HG03139 (cell line): Measurements from ENCODE around the gene SLC25A11.
A peak's percentile ranks its signal among the peaks of the same experiment; 100 is the strongest.

Experiments
- ATAC-seq: cut with Tn5 transposase; IDR thresholded peaks from one replicate; pipeline ENCODE4 v1.9.1; 2021; ENCODE audit not compliant: unreplicated experiment

The SLC25A11 gene, protein sequence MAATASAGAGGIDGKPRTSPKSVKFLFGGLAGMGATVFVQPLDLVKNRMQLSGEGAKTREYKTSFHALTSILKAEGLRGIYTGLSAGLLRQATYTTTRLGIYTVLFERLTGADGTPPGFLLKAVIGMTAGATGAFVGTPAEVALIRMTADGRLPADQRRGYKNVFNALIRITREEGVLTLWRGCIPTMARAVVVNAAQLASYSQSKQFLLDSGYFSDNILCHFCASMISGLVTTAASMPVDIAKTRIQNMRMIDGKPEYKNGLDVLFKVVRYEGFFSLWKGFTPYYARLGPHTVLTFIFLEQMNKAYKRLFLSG

DNA sequence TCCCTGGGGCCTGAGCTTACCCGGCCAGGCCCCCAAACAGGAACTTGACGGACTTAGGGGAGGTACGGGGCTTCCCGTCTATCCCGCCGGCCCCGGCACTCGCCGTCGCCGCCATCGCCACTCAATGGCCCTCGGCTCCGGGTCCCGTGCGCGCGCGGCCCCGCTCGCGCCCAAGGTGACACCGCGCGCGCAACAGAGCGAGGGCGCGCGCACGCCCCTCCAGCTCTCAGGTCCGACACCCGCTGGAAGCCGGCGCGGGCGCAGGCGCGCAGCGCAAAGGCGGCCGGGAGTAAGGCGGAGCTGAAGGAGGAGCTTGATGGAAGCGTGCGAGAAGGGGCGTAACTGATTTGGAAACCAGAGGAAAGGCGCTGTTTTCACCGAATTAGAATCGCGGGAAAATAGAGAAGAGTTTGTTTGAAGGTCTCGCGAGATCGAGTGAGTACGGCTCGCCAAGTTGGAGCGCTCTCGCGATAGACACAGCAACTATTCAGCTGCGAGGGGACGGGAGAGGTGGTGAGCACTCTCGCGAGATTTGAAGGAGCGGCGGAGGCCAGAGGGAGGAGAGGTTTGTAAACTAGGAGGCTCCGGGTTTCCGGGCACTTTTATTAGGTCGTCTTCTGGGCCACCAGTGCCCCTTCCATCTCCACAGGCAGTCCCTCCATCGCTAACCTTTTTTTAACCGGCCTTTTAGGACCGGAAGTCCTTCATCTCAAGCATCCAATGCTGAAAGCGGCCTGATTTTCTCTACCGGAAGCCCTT, at the start of gene SLC25A11, which contains the start of gene RNF167:
SLC25A11 (minus strand) TSS at position 251 of the 759 bp plus-strand sequence; CDS start at position 115, 136 bp downstream.
RNF167 (plus strand) TSS at position 473 of the 759 bp plus-strand sequence. CDS start 642 bp downstream, outside the sequence.
- peak; percentile 61 for ATAC-seq

DNA sequence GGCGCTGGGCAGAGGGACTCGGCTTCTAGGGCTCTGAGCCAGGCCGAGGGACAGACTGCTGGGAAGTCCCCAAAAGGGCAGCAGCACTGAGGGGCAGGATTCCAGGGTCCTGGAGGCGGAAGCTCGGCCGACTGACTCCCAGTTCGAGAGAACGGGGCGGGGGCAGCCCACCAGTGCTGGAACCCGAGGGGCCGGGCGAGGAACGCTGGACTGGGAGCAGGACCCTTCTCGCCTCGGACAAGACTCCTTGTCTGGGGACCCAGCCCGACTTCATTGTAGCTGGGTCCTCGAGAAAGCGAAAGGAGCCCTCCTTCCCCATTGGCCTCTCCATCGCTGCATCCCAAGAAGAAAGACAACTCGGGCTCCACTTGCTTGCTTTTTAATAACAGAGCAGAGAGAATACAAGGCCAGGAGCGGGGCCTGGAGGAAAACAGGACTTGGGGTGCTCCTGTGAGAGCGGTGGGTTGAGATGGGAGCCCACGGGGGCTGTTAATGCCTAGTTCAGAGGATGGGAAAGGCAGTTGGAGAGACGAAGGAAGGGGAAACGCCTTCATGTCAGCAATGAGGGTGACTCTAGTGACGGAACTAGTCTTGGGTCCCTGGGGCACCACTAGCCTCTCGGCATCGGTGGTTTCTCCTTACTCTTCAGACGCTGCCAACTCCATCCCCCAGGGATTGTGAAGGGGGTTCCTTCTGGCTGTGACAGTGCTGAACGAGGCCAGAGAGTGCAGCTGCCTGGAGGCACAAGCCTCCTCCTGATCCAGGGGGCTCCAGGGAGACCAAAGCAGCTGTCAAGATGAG, 48.1 kb upstream of the SLC25A11 start:
- ATAC-seq, result no peak

DNA sequence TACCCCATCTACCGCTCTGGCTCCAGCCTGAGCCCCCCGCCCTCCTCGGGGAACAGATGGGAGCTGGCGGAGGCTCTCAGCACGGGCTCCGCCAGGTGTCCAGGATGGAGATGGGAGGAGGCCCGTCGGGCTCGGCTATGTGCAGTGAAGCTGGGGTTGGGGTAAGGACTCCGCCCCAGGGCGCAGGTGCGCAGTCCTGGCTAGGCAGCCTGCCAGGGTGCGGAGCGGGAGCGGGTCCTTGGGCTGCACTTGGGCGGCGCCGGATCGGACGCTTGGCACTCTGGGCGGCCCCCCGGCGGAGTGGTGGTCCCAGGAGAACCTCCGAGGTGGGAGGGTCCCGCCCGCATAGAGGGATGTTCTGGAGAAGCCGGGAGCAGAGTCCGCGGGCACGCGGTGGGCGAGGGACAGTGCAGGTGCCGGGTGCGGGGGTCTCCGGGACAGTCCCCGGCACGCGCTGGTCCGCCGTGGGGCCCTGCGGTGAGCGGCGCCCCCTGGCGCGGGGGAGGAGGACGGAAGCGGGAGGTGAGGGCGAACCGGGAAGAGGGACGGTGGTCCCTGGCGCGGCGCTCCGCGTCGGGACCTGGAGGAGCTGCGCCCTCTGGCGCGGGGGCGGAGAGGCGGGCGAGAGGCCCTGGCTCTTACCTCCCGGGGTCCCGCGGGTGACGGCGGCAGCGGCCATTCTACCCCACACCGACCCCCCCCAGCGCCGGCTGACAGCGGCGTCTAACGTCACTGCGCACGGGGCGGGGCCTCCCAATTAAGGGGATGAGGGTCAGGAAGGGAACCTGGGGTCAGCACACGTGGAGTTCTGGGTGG, 47.3 kb upstream of the SLC25A11 start, which contains the start of gene CAMTA2:
CAMTA2 (minus strand) TSS at position 725 of the 816 bp plus-strand sequence. CDS start 1,453 bp downstream, outside the sequence.
- peak; percentile 57 for ATAC-seq

DNA sequence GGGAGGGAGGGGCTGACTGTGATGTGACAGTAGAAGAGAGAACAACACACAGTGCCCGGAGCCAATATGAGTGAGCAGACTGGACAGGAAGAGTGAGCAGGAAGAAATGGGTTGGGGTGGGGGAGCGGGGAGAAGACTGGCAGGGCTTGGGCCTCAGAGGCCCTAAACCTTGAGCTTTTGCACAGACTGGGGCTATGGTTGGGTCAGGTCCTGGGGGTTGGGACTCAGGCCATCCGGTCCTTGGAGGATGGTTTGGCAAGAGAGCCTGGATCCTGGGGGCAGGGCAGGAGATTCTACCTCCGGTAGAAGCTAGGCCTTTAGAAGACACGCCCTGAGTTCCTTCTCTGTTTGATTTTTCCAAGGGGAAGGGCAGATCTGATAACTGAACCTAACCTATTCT, 46.6 kb upstream of the SLC25A11 start:
- ATAC-seq, result no peak

DNA sequence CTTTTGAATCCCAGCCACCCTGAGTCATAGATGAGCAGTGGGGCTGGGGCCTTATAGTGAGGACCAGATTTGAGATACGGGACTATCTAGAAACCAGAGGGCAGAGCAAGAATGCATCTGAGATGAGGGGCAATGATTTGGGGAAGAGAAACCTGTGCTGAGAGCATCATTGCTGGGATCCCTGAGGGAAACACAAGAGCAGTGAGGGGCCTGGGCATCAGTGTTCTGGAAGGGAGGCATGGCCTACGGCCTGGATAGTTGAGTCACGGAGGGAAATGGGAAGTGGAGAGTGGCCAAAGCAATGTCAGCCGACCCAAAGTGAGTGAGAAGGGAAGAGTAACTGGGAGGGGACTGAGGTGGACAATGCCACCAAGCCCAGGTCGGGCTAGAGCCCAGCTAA, 42.5 kb upstream of the SLC25A11 start:
- ATAC-seq, result no peak

DNA sequence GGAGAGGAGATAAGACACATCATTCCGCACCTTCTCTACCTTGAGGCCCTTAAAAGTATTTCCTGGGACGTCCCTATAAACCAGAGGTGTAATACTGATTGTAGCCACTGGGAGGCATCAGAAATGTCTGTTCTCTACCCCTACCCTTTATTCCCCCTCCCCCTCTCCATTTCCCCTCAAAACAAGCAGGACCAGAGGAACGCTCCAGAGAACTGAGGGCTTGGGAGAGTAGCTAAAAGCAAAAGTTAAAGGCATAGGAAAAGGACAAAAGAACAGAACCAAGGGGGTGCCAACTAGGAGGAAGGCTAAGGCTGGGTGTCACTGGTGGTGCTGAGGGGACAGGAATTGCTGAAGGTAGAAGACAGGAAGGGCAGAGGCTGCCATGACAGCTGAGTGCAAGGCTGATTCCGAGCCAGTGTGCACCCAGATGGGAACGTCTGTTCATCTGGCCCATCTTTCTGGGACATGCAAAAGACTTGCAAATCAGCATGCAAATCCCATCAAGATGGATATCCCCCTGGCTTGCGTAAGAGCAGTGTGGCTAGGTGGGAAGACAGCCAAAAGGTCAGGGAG, 40.9 kb upstream of the SLC25A11 start:
- no peak for ATAC-seq

DNA sequence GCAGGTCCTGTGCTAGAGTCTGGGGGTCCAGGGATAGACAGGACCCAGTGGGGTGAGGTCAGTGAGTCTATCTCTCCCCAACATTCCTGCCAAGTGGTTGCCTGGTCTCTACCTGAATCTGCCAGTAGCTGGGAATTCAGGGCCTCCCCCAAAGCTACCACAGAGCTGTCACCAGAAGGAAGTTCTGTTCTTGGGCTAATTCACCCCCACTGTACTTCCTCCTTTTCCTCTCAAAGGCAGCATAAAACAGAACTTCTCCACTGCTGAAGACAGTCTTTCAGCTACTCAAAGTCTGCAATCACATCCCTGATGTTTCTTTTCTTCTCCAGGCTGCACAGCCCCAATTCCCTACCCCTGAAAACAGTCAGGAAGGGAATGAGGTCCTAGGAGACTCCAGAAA, 38.9 kb upstream of the SLC25A11 start:
- ATAC-seq, result no peak

DNA sequence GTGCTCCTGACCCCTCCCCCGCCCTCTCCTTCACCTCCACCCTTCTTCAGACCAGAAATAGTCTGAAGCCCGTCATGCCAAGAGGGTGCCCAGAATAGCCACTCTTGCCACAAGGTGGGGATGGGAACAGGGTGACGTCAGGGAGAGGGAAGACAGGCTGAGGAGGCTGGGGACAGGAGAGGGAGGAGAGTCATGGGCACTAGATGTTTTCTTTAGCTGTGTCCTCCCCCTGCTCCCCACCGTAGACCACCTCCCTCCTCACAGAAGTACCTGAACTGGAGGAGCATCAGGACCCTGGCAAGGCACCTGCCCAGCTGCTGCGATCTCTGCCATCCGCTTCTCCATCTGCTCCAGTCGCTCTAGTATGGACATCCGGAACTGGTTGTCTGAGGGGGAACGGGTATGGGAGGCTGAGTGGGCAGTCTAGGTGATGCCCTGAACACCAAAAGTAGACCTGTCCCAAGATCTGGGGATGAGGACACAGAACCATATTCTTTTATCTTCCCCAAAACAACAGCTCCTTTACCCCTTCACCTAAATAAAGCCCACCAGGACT, 34.3 kb upstream of the SLC25A11 start:
- ATAC-seq, result no peak

DNA sequence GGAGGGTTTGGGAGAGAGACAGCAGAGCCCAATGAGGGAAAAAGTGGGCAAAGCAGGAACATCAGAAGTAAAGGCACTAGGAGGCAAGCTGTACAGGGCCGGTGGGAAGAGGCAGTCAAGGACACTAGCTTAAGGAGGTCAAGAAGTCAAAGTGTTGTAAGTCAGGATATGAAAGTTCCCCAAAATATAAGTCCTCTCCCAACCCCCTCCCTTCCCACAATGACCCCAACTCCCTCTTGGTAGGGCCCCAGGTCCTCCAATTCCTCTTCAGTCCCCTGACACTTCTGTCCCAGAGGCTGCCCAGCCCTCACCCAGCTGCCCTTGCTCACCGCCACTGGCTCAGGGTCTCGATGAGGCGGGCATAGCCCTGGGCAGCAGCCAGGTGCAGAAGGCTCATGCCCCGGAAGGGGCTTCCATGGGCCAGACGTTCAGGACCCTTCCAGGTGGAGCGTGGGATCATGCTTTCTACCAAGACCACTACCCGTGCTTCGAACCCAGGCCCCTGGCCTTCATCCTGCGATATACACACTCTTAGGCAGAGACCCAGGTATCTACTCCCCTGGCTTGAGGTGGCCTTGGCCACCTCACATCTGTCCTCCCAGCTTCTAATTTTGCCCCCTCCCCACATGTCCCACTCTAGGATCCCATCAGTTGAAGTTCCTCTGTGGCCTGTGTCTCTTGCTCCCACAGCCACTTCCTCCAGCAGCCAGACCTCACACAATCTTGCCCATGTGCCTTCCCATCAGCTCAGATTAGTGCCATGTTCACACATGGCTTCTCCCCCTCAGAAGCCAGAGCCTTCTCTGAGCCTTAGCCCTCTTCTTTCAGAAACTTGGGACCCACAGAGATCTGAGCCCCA, 33.6 kb upstream of the SLC25A11 start:
- no peak for ATAC-seq

DNA sequence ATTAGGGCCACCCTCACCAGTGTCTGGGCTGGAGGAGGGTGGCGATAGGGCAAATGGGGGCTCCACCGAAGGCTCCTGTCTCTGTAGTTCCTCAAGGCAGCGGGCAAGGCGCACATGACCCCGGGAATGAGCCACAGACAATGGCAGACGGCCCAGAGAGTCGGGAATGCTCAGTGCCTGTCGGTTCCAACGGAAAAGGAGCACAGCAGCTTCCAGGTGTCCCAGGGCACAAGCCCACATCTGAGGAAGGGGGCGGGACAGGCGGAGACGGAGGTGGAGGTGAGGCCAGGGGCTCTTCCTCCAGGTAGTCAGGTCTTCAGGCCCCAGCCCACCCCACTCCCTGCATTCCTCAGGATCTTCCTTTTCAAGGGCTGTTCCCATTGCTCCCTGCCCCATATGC, 32.9 kb upstream of the SLC25A11 start:
- no peak for ATAC-seq

DNA sequence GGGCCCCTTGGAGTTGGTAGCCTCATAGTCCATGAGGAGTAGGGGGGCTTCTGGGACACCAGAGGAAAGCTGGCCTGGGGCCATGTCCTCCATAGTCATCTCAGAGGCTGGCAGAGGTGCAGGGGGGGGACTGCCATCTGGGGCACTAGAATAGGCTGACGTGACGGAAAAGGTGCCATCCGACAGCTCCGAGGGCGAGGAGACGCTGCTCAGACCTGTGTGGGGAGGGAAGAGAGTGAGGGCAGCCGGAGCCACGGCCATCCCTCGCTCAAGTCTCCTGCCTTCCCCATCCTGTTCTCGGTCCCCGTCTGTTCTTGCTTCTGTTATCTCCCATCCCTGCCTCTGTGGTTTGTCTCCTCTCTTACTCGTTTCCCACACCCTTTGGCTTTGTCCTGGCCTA, 32.5 kb upstream of the SLC25A11 start:
- no peak for ATAC-seq

DNA sequence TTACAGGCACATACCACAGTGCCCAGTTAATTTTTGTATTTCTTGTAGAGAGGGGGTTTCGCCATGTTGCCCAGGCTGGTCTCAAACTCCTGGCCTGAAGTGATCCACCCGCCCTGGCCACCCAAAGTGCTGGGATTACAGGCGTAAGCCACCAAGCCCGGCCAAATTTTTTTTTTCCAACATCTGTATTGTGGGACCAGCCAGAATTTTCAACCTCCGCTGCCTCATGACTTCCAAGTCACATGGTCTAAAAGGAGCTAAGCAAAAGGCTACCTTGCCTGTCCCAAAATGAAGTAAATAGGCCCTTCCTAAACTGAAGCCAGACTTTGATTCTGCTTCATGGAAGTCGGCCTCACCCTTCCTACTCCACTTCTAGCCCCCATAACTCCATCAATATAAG, 32.0 kb upstream of the SLC25A11 start:
- ATAC-seq, result no peak

DNA sequence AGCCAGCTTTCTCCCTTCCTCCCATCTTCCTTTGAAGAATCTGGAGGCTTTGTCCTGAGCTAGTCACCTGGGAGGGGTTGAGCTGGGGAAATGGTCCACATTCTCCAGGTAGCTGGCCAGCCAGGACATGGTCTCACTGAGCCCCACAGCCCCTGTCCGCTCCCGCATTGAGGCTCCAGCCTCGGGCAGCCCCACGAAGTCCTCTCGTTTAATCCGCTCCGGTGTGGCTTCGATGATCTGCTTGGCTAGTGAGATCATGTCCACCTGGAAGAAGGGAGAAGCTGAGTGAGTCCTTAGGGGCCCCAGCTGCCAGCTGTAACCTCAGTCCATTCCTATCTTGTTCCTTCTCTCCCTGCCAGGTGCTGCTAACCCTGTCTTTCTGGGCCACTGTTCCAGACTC, 30.4 kb upstream of the SLC25A11 start:
- no peak for ATAC-seq

DNA sequence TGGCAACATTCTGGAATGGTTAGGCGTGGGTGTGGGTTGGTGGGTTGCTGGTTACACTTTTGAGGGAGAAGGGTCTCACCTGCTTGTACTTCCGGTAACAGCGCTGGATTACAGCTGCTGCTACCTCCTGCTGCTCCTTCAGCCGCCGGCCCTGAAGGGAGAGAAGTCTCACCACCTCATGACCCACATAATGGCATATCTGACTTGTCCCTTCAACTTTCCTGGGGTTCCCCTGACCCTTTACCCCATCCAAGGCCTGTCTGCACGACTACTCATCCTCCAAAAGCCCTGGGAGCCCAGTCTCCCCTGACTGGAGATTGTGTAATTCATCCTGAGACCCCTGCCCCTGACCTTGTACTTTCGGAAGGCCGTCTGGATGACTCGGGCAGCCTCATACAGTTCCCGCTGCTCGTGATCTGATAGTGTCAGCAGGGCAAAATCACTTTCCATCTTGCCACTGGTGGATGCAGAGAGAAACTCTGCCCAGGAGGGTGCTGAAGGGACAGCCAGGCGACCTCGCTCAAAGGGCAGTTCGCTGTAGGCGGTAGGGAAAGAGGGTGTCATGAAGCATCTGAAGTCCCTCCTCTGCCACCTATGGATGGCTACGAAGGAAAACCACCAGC, 29.8 kb upstream of the SLC25A11 start:
- no peak for ATAC-seq

DNA sequence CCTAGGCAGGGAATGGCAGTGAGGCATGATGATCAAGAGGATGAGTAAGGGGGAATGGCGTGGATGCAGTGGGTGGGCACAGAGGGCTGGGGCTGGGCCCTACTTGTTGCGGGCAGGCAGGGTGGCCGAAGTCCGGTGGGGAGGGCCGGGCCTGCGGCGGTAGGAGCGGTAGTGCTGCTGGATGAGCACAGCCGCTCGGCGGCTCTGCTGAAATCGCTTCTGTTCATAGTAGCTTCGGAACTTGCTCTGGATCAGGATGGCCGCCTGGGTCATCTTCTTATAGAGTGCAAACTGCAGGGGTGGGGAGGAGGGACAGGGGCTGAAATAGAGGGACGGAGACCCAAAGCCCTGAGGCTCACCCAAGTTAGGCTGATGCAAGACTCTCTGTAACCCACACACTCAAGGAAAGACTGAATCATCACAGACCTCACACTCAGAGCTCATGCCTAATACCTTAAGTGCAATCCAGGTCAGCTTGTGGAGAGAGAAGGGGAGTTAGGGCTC, 29.3 kb upstream of the SLC25A11 start:
- no peak for ATAC-seq

DNA sequence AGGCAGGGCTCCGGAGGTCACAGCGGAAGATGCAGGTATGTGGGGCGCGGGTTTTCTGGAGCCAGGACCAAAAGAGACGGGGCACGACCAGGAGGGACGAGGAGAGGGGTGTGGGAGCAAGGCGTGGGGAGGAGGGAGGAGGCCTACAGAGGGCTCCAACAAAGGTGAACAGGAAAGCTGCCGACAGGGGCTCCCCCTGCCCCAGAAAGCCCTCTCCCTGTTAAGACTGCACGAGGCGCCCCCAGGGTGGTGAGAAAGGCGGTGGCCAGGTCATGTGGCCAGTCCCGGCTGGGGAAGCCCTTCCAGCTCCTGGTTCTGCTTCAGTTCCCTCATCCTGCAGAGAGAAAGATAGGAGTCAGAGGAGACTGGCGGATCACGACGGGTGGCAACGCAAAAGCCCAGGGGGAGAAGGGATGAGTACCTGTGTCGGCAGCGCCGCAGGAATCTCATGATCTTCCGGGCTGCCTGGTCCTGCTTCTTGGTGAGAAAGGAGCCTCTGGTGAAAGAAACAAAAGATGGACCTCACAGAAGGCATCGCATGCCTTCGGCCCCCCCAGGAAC, 28.7 kb upstream of the SLC25A11 start:
- ATAC-seq, result no peak

DNA sequence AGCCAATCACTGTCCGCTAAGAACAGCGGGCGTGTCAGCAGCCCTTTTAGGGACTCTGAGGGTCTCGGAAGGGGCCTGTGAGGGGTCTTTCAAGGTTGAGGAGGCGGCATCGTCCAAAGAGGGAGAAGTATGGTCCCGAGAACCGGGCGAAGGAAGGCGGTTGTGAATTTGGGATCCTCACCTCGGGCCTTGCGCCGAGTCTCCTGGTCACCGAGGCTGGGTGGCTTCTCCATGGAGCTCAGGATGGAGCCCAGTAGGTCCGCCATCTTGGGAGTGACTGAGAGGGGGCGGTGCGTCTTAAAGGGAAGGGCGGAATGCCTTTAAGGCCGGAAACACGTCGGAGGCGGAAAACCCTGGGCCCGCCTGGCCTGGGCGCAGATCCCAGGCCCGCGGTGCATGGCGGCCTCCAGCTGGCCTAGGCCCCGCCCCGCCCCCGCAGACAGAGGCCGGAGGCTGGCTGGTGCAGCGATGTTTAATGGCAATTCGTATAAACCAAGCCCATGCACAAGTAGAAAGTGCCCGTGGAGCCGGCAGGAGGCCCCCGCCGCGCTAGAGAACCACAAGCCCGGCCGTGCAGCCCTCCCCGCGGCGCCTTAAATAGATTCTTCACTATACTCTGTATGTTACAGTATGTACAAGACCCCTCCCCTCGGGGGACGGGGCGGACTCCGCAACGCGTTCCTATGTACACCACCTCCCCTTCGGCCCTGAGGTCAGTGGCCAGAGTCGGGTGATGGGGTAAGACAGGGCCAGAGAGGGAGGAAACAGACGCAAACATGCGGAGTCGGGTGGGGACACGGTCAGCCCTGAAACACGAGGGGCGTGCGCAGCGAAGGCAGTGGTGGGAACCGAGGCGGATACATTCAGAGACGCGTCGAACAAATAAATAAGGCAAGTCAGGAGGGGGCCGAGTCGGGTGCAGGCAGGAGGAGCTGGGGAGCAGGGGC, 28.0 kb upstream of the SLC25A11 start, which contains the start of gene SPAG7:
SPAG7 (minus strand) TSS at position 279 of the 947 bp plus-strand sequence; CDS start at position 266, 13 bp downstream.
- peak; percentile 46 for ATAC-seq
